CD4-positive, alpha-beta T cell treated with Interleukin-17A for 4 hours (primary cell): ENCODE data around the gene TEX2.

Experiments
- DNase-seq: peaks from one replicate; pipeline ENCODE4 v3.0.0-alpha.2; 2020; ENCODE audit warnings: mixed read lengths

The TEX2 gene

GRCh38 chr17:64157669-64158180 is 105.3 kb downstream of the TEX2 start:
- no peak for DNase-seq

DNA sequence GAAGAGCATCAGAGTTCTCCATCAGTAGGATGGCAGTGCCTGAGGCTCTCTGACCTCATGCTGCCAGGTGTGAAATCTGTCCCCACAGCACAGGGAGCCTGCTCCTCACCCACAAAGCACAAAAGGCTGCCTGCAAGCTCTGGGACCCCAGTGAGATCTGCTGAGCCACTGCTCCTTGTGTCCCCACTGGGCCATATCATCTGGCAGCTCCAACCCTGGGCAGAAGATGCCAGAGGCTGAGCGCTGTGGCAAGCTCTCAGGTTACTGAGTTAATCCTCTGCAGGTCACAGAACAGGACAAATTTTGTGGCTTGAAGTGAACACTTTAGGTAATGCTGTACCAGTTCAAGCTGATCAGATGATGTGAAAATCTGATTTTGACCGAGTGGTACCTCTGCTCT is 106.4 kb downstream of the TEX2 start:
- no peak for DNase-seq

DNA sequence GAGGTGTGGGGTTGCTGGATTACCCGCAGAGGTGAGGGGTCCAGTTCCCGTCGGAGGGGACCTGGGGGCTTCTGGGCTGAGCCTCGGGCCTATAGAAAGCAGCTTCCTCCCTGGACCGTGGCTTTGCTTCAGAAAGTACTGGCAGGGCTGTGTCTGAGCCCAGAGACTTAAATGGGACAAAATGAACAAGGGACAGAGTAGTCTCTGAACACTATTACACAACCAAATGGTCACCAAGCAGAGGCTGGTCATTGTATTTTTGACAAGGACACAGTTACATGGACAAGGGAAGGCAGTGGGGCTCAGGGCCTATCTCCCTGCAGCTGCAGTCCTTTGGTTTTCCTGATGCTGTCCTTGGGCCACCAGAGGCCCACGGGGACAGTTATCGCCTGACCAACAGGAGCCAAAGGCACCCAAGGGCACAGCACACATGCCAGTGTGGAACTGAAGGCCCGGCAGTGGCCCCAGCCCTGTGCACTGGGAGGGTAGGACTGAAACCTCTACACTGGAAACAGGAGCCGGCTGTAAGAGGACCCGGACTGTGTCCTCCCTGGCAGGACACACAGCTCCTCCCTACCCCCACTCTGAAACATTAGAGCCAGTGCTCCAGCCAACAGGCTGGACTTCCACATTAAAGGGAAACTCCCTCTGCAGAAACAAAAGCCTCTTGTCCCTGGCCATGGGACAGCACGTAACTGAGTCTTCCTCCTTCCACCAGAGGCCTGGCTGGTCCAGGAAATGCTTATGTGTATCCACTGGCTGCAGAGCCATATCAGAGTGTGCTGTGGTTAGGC is 107.1 kb downstream of the TEX2 start:
- DNase-seq = no peak

DNA sequence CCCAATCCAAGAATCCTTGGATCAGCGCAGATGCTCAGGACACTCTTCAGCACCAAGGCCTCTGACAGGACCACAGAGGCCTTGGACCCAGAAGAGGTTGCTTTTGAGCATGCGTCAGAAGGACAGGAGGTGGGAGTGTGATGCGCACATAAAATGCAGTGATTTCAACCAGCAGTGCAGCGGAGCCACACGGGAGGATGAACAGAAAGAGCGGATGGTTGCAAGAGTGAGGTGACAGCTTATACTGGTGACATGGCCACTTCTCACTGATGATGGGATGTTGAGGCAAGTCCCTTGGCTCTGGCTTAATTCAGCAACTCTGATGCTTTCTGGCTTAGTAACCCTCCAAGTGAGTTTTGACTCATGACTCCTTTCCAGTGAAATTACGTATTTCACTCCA is 107.9 kb downstream of the TEX2 start:
- no peak for DNase-seq

GRCh38 chr17:64154717-64155116 is 108.3 kb downstream of the TEX2 start:
- DNase-seq = no peak

DNA sequence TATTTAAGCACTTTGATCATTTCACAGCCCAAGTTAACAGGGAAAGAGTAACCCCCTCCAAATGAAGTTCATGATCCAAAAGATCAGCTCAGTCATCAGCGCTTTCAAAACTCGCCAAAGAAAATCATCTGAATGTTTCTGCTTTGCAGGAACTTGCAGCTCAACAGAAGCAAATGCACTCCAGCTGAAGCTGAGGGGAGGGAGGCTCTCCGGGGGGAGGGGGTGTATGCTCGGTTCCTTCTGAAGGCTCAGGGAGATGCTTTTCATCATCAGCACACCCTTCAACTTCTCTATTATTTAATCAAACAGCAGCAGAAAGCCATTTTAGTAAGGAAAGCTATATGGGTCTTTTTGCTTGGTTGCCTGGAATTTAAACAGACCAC is 108.8 kb downstream of the TEX2 start:
- DNase-seq = no peak

DNA sequence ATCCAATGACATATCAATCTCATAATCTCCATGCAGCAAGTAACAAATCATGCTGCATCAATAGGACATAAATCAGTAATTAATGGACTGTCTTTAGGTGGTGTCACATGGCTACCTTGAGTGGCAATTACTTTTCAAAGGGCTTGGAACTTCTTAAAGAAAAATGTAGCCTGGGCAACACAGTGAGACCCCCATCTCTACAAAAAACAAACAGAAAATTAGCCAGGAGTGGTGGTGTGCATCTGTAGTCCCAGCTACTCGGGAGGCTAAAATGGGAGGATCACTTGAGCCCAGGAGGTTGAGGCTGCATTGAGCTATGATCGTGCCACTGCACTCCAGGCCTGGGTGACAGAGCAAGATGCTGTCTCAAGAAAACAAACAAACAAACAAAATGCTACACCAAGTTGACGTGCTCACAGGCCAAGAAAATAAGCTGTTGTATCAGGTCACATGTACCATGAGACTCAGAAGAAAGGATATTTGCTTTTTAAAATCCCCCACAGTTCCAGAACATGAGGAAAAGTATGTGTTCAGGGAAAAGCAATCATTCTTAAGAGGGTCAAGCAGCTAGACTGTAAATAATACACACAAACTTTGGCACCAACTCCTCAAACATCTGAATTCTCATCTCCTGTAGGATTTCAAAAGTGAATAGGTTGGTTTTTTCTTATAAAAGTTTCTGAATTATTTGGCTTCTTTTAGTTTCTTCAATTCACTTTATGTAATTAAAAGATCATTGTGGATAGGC is 109.3 kb downstream of the TEX2 start:
- DNase-seq = no peak

DNA sequence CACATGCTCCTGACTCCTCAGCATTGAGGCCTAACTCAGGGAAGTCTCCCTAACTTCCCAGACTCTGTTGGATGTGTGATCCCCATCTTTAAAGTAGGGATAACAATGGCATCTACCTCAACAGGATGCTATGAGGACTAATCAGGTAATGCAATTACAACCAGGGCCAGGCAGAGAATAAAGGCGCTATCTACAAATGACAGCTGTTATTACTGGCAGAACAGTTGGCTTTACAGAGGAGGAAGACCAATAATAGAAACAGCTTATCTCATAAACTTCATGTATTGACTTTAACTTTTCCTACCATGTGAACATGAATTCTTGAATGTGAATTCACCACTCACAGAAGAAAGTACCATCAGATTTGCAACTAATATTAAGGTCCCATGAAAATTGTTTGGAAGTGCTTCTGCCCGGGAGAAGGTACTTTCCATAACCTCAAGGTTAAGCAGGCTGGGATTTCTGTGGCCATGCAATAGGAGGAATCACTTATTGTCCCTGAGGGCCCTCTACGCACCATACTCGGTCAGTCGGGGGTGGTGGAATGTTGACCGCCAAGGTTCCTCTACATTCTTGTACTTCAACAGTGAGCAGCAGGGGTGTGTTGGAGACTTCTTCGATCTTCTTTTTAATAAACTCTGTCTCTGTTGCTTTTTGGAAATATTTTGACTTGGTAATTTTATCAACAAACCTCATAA is 110.5 kb downstream of the TEX2 start:
- DNase-seq = no peak

- no peak for DNase-seq
Observed at GRCh38 chr17:64151016-64151368, 112.1 kb downstream of the TEX2 start.

DNA sequence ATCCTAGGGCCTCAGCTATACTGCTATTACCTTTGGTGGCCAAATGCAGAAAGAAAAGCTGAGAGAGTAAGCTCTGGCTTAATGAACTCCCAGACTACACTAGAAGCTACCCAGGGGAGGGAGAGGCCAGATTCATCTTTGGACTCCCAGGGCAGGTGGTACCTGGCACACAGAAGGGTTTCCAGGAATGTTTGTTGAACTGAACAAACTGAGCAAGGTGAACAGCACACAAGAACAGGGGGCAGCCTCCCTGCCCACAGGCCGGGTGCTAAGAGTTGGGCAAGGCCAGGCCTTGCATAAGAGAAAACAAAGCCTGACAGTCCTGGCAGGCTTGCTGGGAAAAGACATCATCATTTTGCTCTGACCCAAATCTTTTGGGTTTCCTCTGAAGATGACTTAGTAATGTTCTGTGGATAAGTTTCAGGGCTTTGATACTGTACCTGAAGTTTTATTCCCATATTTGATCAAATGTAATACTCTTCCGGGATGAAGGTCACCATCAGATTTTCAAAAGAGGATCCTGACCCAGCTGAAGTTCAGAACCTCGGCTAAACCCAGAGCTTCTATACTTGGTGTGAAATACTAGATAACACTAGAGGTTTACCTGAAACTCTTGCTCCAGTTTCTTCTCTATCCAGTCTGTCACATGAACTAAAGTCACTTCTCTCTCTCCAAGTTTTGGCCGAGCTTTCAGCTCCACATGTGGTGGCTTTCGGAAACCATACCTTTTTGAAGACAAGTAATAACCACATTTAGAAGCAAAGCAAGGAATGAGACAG is 112.6 kb downstream of the TEX2 start:
- no peak for DNase-seq

- no peak for DNase-seq
Observed at GRCh38 chr17:64149196-64149595, 113.9 kb downstream of the TEX2 start.

- no peak for DNase-seq
Observed at GRCh38 chr17:64148699-64149098, 114.4 kb downstream of the TEX2 start.

GRCh38 chr17:64148017-64148631 is 114.9 kb downstream of the TEX2 start:
- no peak for DNase-seq

- no peak for DNase-seq
Observed at GRCh38 chr17:64147110-64148016, 115.7 kb downstream of the TEX2 start.

DNA sequence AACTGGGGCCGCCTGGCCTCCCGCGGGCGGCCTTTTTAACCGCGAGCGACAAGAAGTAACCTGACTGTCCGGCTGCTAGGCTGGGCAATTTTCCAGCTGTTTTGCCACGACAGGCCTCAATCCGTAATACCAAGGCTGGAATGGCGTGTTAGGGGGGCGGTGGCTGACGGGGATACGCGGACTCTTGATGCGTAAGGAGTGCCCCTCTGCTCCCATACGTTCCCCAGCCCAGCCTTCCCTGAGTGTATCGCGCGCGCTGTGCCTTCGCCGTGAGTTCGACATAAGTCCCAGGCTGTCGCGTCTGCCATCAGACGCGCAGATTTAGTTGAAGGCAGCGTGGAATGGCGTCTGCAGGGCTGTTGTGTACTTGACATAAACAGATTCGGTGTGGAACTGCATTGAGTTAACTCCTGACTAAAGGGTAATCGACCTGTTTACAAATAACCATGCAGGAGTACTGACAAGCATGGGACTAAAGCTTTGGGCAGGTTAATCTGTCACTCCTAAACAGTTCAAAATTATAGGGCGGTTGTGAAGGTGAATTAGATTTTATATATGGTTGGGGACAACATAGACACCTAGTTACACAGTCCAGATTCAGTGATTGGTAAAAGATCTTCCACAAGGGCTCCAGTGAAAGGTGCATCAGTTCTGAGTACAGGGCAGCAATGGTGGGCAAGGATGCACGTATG is 116.5 kb downstream of the TEX2 start:
- DNase-seq = peak; percentile 60

GRCh38 chr17:64145751-64146417 is 117.2 kb downstream of the TEX2 start:
- peak; percentile 95 for DNase-seq

GRCh38 chr17:64145375-64145750 is 117.7 kb downstream of the TEX2 start:
- no peak for DNase-seq

GRCh38 chr17:64139542-64139941 is 123.5 kb downstream of the TEX2 start:
- DNase-seq = no peak

DNA sequence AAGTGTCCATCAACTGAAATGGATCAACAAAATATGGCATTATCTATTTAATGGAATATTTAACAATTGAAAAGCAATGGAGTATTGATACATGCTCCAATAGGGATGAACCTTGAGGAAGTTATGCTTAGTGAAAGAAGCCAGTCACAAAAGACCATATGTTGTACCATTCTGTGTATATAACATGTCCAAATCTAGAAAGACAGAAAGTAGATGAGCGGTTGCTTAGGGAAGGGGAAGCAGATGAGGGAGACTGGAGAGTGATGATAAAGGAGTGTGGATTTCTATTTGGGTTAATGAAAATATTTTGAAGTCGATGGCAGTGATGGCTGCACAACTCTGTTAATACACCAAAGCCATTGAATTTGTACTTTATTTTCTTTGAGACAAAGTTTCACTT is 124.6 kb downstream of the TEX2 start:
- DNase-seq = no peak

DNA sequence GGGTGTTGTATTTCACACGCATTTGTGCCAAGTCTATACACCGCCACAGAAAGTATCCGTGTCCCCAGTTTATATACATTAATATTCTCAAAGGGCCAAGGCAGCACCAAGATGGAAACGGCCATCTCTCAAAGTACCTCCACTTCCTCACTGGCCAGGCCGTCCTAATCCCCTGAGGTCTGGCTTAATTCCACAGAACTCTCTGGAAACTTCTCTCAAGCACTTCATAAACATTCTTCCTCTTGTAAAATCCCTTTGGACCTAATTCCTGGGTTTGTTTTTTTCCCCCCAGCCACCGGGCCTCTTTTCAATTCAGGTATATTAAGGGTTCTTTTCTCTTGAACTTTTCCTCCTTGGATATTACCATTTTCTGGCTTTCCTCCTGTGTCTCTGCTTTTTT is 128.1 kb downstream of the TEX2 start:
- DNase-seq = no peak
